Measurements from ENCODE around the gene RBM45. TPM values are rescaled to one million over a fixed set of nuclear protein-coding genes. Genes with fewer than 3 reads are reported as not detected.

Gene RBM45
- total RNA-seq, 1 experiment from 2014 or later, result 7.4 TPM

DNA sequence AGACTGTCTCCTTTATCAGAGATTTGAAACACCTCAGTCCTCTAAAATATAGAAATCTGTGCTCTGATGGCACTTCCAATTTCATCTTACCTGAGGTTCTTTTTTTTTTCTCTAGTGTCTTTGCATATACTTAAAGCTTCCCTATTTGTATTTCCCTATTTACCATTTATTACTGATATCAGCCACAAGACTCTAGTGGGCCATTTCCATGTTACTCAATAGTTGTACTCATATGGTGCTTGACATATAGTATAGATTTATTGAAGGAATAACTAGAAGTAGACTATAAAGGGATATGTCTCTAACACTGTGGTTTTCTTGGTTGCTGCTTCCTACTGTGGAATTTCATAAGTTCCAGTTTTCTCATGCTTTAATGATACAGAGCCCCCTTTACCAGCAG lies 3.0 kb downstream of the RBM45 start:
- Histone ChIP-seq H3K27ac (ENCODE audit: low read depth, low read length) (no peak overlapping the region), H3K4me3 (replicated peaks in 1 of 2; ENCODE audit: low read depth in 1 of 2, low read length in 2 of 2) (no peak overlapping the region), H2AFZ (ENCODE audit: low read depth, low read length, poor library complexity, severe bottlenecking) (no peak overlapping the region), H3K4me2 (ENCODE audit: low read length) (no peak overlapping the region), H3K9me2 (ENCODE audit: insufficient read depth) (no peaks in the 10 kb centered on the region), H4K20me1 (ENCODE audit: insufficient read depth) (no peaks in the 10 kb centered on the region), H3K79me2 (ENCODE audit: insufficient read depth, low read length) (peaks cover 7% of the 10 kb centered on the region; the same call in 1 of the 2 replicates), H3K27me3 (ENCODE audit: insufficient read depth, low read length) (no peaks in the 10 kb centered on the region), H3K4me1 (ENCODE audit: control insufficient read depth in 1 of 2, insufficient read depth in 2 of 2, low read length in 2 of 2) (peaks cover 2 to 11% of the 10 kb centered on the region in 2 experiments; a peak in 1 of 4 replicates), H3K9ac (ENCODE audit: low read length) (no peak overlapping the region), H3K9me3 (ENCODE audit: control insufficient read depth in 1 of 2, insufficient read depth in 1 of 2, low read depth in 1 of 2, low read length in 2 of 2) (no peaks in the 10 kb centered on the region), H3K36me3 (ENCODE audit: control insufficient read depth in 1 of 2, insufficient read depth in 2 of 2, low read length in 2 of 2) (0 out of 4 replicates have a peak, but pooled peaks cover 0 to 5% of the 10 kb centered on the region in 2 experiments)
- POLR2A ChIA-PET, result no interaction called here
- no TSS peak for BruUV-seq (replicated peaks)
- RAD21 ChIA-PET (ENCODE audit: low non-redundant PET in 1 of 2, low total read pairs in 2 of 2, uncharacterized antibody in 2 of 2, unreplicated experiment in 2 of 2), result no interaction called here
- TF ChIP-seq POLR2A (IDR thresholded peaks at IDR 0.05; ENCODE audit: borderline replicate concordance, extremely low read depth, insufficient read depth, insufficient read length), result no peak
- TF ChIP-seq JUND (IDR thresholded peaks at IDR 0.05), result no peak
- no peak for TF ChIP-seq ELF1 (IDR thresholded peaks at IDR 0.05; ENCODE audit: borderline replicate concordance, low read depth)
- no peak for TF ChIP-seq ZFX (IDR thresholded peaks at IDR 0.05)
- TF ChIP-seq, protein P1, sequence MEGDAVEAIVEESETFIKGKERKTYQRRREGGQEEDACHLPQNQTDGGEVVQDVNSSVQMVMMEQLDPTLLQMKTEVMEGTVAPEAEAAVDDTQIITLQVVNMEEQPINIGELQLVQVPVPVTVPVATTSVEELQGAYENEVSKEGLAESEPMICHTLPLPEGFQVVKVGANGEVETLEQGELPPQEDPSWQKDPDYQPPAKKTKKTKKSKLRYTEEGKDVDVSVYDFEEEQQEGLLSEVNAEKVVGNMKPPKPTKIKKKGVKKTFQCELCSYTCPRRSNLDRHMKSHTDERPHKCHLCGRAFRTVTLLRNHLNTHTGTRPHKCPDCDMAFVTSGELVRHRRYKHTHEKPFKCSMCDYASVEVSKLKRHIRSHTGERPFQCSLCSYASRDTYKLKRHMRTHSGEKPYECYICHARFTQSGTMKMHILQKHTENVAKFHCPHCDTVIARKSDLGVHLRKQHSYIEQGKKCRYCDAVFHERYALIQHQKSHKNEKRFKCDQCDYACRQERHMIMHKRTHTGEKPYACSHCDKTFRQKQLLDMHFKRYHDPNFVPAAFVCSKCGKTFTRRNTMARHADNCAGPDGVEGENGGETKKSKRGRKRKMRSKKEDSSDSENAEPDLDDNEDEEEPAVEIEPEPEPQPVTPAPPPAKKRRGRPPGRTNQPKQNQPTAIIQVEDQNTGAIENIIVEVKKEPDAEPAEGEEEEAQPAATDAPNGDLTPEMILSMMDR (IDR thresholded peaks at IDR 0.05 in 2 of 3, conservative IDR thresholded peaks at IDR 0.05 in 1 of 3; ENCODE audit: borderline replicate concordance in 1 of 3, insufficient read depth in 1 of 3, low read depth in 2 of 3, low read length in 2 of 3), result no peak
- no peak for TF ChIP-seq EZH2 (IDR thresholded peaks at IDR 0.05)
- ATAC-seq (no peak), DNase-seq (ENCODE audit: low read depth, low spot score) (no peak)
- intact Hi-C loops (cut with micrococcal nuclease), result no loop called here
- CTCF ChIA-PET, result interaction anchor here (1.2 to 1.8 kb wide), 2 partner anchors 17 to 299 kb away, joined by 7 to 8 read pairs; no protein-coding TSS in a partner anchor

DNA sequence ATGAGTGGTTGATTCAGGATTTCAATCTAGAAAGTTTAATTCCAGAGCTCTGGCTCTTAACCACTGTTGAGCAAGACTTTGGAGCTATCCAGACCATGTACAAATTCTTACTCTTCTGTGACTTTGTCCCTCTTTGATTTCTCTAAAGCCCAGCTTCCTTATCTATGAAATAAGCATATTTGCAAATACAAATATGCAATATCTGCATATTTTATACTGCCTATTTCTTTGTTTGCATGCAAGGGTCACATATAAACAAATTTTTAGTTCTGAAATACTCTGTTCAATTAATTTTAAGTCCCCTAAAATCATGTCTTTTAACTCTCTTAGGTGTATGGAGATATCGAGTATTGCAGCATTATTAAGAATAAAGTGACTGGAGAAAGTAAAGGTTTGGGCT lies 5.5 kb downstream of the RBM45 start:
- no peak for ATAC-seq
- H3K79me2 ChIP-seq (ENCODE audit: insufficient read depth, low read length), result peaks cover 7% of the 10 kb centered on the region; the same call in 1 of the 2 replicates
- RAD21 ChIA-PET (ENCODE audit: low non-redundant PET in 1 of 2, low total read pairs in 2 of 2, uncharacterized antibody in 2 of 2, unreplicated experiment in 2 of 2), result no interaction called here
- peaks cover 2 to 7% of the 10 kb centered on the region in 2 experiments; a peak in 1 of 4 replicates for H3K4me1 ChIP-seq (ENCODE audit: control insufficient read depth in 1 of 2, insufficient read depth in 2 of 2, low read length in 2 of 2)
- H3K9ac ChIP-seq (ENCODE audit: low read length), result no peak overlapping the region
- no peaks in the 10 kb centered on the region for H3K9me3 ChIP-seq (ENCODE audit: control insufficient read depth in 1 of 2, insufficient read depth in 1 of 2, low read depth in 1 of 2, low read length in 2 of 2)
- no peak for DNase-seq (ENCODE audit: low read depth, low spot score)
- intact Hi-C loops (cut with micrococcal nuclease), result no loop called here
- H3K27me3 ChIP-seq (ENCODE audit: insufficient read depth, low read length), result no peaks in the 10 kb centered on the region
- CTCF ChIA-PET, result no interaction called here
- TF ChIP-seq, protein P2, sequence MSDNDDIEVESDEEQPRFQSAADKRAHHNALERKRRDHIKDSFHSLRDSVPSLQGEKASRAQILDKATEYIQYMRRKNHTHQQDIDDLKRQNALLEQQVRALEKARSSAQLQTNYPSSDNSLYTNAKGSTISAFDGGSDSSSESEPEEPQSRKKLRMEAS (IDR thresholded peaks at IDR 0.05), result no peak
- TF ChIP-seq ZFX (IDR thresholded peaks at IDR 0.05) (no peak), POLR2A (IDR thresholded peaks at IDR 0.05; ENCODE audit: borderline replicate concordance, extremely low read depth, insufficient read depth, insufficient read length) (no peak), SRF (IDR thresholded peaks at IDR 0.05; ENCODE audit: low read depth) (no peak), CBX3 (IDR thresholded peaks at IDR 0.05; ENCODE audit: low read depth) (no peak), SIN3A (IDR thresholded peaks at IDR 0.05; ENCODE audit: low read depth) (no peak), POLR2AphosphoS5 (IDR thresholded peaks at IDR 0.05; ENCODE audit: low read depth, low read length) (no peak), ELF1 (IDR thresholded peaks at IDR 0.05; ENCODE audit: borderline replicate concordance, low read depth) (no peak), ZNF274 (IDR thresholded peaks at IDR 0.05; ENCODE audit: low read depth, low read length) (no peak)
- TF ChIP-seq, protein P3, sequence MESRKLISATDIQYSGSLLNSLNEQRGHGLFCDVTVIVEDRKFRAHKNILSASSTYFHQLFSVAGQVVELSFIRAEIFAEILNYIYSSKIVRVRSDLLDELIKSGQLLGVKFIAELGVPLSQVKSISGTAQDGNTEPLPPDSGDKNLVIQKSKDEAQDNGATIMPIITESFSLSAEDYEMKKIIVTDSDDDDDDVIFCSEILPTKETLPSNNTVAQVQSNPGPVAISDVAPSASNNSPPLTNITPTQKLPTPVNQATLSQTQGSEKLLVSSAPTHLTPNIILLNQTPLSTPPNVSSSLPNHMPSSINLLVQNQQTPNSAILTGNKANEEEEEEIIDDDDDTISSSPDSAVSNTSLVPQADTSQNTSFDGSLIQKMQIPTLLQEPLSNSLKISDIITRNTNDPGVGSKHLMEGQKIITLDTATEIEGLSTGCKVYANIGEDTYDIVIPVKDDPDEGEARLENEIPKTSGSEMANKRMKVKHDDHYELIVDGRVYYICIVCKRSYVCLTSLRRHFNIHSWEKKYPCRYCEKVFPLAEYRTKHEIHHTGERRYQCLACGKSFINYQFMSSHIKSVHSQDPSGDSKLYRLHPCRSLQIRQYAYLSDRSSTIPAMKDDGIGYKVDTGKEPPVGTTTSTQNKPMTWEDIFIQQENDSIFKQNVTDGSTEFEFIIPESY (IDR thresholded peaks at IDR 0.05; ENCODE audit: extremely low read depth, insufficient replicate concordance, low read length), result no peak
- BruUV-seq (replicated peaks), result no TSS peak
- H3K4me3 ChIP-seq (replicated peaks in 1 of 2; ENCODE audit: low read depth in 1 of 2, low read length in 2 of 2), result no peak overlapping the region
- POLR2A ChIA-PET, result no interaction called here
- H3K27ac ChIP-seq (ENCODE audit: low read depth, low read length), result no peak overlapping the region
- H3K4me2 ChIP-seq (ENCODE audit: low read length), result no peak overlapping the region
- H2AFZ ChIP-seq (ENCODE audit: low read depth, low read length, poor library complexity, severe bottlenecking), result no peak overlapping the region
- H3K9me2 ChIP-seq (ENCODE audit: insufficient read depth), result no peaks in the 10 kb centered on the region
- H3K36me3 ChIP-seq (ENCODE audit: control insufficient read depth in 1 of 2, insufficient read depth in 2 of 2, low read length in 2 of 2), result 0 out of 4 replicates have a peak, but pooled peaks cover 4 to 5% of the 10 kb centered on the region in 2 experiments
- no peaks in the 10 kb centered on the region for H4K20me1 ChIP-seq (ENCODE audit: insufficient read depth)

Data from HCT116 (cell line).